IMR-90 (cell line): ENCODE data around the gene RCOR3. TPM values are rescaled to one million over a fixed set of nuclear protein-coding genes. Genes with fewer than 3 reads are reported as not detected.

Experiments used
- ATAC-seq: fragments of 200-7000 bp; cut with Tn5 transposase; 2 replicates; pipeline ENCODE4 v1.9.1; 2020; ENCODE audit warnings: low read depth, mild to moderate bottlenecking, moderate library complexity
- BruUV-seq: library from RNA; stranded (reverse); fragments of 400-500 nt; replicated peaks from 2 replicates; lab custom pipeline; 2021; lab: Mats Ljungman, UMichigan
- CTCF ChIA-PET: fragments of 300-600 bp; formaldehyde crosslinking; extraction: SDS; loops from one replicate; lab custom pipeline; 2021; ENCODE audit warnings: antibody characterized with exemption; lab: Yijun Ruan, JAX
- POLR2A ChIA-PET: fragments of 300-600 bp; sonication (Branson Sonifier 250); formaldehyde crosslinking; loops from one replicate; lab custom pipeline; 2022; ENCODE audit warnings: antibody characterized with exemption; ENCODE audit not compliant: unreplicated experiment; lab: Charles Lee
- DNase-seq: peaks from one replicate; pipeline ENCODE4 v3.0.0; 2013
- H2AFZ ChIP-seq: replicated peaks from 2 replicates; pipeline ENCODE3; 2013; ENCODE audit warnings: low read length, mild to moderate bottlenecking; ENCODE audit not compliant: poor library complexity
- H2AK5ac ChIP-seq: 2 replicates; pipeline ENCODE4 v1.6.1; 2013; ENCODE audit warnings: low read depth, low read length, inconsistent platforms
- H2AK9ac ChIP-seq: replicated peaks from 2 replicates; pipeline ENCODE3; 2013; ENCODE audit warnings: mild to moderate bottlenecking, low read depth, low read length, moderate library complexity; ENCODE audit not compliant: poor library complexity
- H2BK120ac ChIP-seq: 2 replicates; pipeline ENCODE4 v1.6.1; 2013; ENCODE audit warnings: low read depth, low read length, inconsistent platforms
- H2BK15ac ChIP-seq: 3 replicates; pipeline ENCODE4 v1.6.1; 2013; ENCODE audit warnings: low read depth, low read length, inconsistent platforms
- H2BK20ac ChIP-seq: 2 replicates; pipeline ENCODE4 v1.6.1; 2013; ENCODE audit warnings: low read depth, mild to moderate bottlenecking, inconsistent platforms, low read length, moderate library complexity
- H2BK5ac ChIP-seq: 2 replicates; pipeline ENCODE4 v1.6.1; 2013; ENCODE audit warnings: mild to moderate bottlenecking, low read depth, low read length, inconsistent platforms; ENCODE audit not compliant: poor library complexity, severe bottlenecking
- H3K14ac ChIP-seq: replicated peaks from 2 replicates; pipeline ENCODE4 v1.6.1; 2013; ENCODE audit warnings: low read depth, low read length, inconsistent platforms
- H3K18ac ChIP-seq: 2 replicates; pipeline ENCODE4 v1.6.1; 2013; ENCODE audit warnings: low read depth, low read length, control low read depth
- H3K23ac ChIP-seq: 2 replicates; pipeline ENCODE4 v1.6.1; 2013; ENCODE audit warnings: low read depth, low read length, inconsistent platforms
- H3K27ac ChIP-seq: 2 replicates; pipeline ENCODE4 v1.5.1; 2013; ENCODE audit warnings: mild to moderate bottlenecking, control low read depth, low read length; ENCODE audit not compliant: insufficient read depth
- H3K27me3 ChIP-seq: 2 replicates; pipeline ENCODE4 v1.6.1; 2013; ENCODE audit warnings: low read length; ENCODE audit not compliant: control insufficient read depth, insufficient read depth
- H3K36me3 ChIP-seq: 2 replicates; pipeline ENCODE4 v1.6.1; 2013; ENCODE audit warnings: low read length, mixed read lengths; ENCODE audit not compliant: control insufficient read depth, insufficient read depth
- H3K4ac ChIP-seq: 2 replicates; pipeline ENCODE4 v1.6.1; 2013; ENCODE audit warnings: low read depth, low read length, inconsistent platforms
- H3K4me1 ChIP-seq: 2 replicates; pipeline ENCODE4 v1.6.1; 2013; ENCODE audit warnings: low read length, mixed read lengths; ENCODE audit not compliant: control insufficient read depth, insufficient read depth
- H3K4me2 ChIP-seq: 2 replicates; pipeline ENCODE4 v1.6.1; 2013; ENCODE audit warnings: low read depth, mild to moderate bottlenecking, control low read depth, low read length, moderate library complexity
- H3K4me3 ChIP-seq: 2 replicates; pipeline ENCODE4 v1.5.1; 2013; ENCODE audit warnings: low read depth, mild to moderate bottlenecking, control low read depth, low read length, moderate library complexity; ENCODE audit not compliant: insufficient read depth
- H3K56ac ChIP-seq: 2 replicates; pipeline ENCODE4 v1.6.1; 2013; ENCODE audit warnings: low read length, inconsistent platforms; ENCODE audit not compliant: insufficient read depth; ENCODE audit errors: extremely low read depth
- H3K79me1 ChIP-seq, 2 experiments: 2 replicates each; pipeline ENCODE4 v1.6.1; 2013; ENCODE audit warnings: low read length in 2 of 2, inconsistent platforms in 1 of 2, low read depth in 1 of 2
- H3K9ac ChIP-seq: 2 replicates; pipeline ENCODE4 v1.6.1; 2013; ENCODE audit warnings: low read depth, low read length, control low read depth
- H3K9me1 ChIP-seq: 2 replicates; pipeline ENCODE4 v1.6.1; 2013; ENCODE audit warnings: low read length, inconsistent platforms; ENCODE audit not compliant: insufficient read depth
- H3K9me3 ChIP-seq: 2 replicates; pipeline ENCODE4 v1.6.1; 2013; ENCODE audit warnings: low read length; ENCODE audit not compliant: control insufficient read depth, insufficient read depth
- H4K20me1 ChIP-seq: 2 replicates; pipeline ENCODE4 v1.6.1; 2013; ENCODE audit warnings: low read length, inconsistent platforms; ENCODE audit not compliant: insufficient read depth
- H4K5ac ChIP-seq: 2 replicates; pipeline ENCODE4 v1.6.1; 2013; ENCODE audit warnings: mild to moderate bottlenecking, low read depth, low read length, control low read depth
- H4K8ac ChIP-seq, 2 experiments: 2 replicates each; pipeline ENCODE4 v1.6.1; 2013; ENCODE audit warnings: low read depth in 2 of 2, low read length in 2 of 2, control low read depth in 1 of 2, inconsistent platforms in 1 of 2
- H4K91ac ChIP-seq: 2 replicates; pipeline ENCODE4 v1.6.1; 2013; ENCODE audit warnings: low read depth, low read length, inconsistent platforms; ENCODE audit not compliant: insufficient read depth
- MAFK ChIP-seq: IDR thresholded peaks from 2 replicates; pipeline ENCODE4 v1.6.1; 2012; ENCODE audit warnings: low read depth, low read length, improper control_type of control experiment
- MAZ ChIP-seq: IDR thresholded peaks from 2 replicates; pipeline ENCODE4 v1.6.1; 2012; ENCODE audit warnings: low read depth, mild to moderate bottlenecking, low read length, improper control_type of control experiment, moderate library complexity, borderline replicate concordance
- NFE2L2 ChIP-seq: fragments of 150-350 bp; IDR thresholded peaks from 2 replicates; pipeline ENCODE4 v1.6.1; 2016; ENCODE audit warnings: low read depth, mild to moderate bottlenecking, low read length
- RAD21 ChIP-seq: IDR thresholded peaks from 2 replicates; pipeline ENCODE4 v1.6.1; 2012; ENCODE audit warnings: low read length, improper control_type of control experiment
- SMC3 ChIP-seq: fragments of 150-350 bp; IDR thresholded peaks from 2 replicates; pipeline ENCODE4 v1.6.1; 2016; ENCODE audit warnings: low read depth, mild to moderate bottlenecking, antibody characterized with exemption, low read length, moderate library complexity
- WGBS, 2 experiments: methylation state at CpG; one replicate each; pipeline versions ENCODE4 v1.1.5 to v1.1.7; 2013; ENCODE audit warnings: missing lambda C conversion rate in 2 of 2; ENCODE audit not compliant: insufficient read length in 1 of 2; ENCODE audit errors: extremely low coverage in 2 of 2; 5-methylcytosine and 5-hydroxymethylcytosine counted together
- dilution Hi-C: fragments of 300-500 bp; cut with HindIII; formaldehyde crosslinking; loops from one replicate; pipeline ENCODE4 v1.14.3; 2018; ENCODE audit warnings: low sequenced_read_pairs; ENCODE audit not compliant: unreplicated experiment
- in situ Hi-C: fragments of 300-500 bp; cut with MboI; formaldehyde crosslinking; loops from 3 replicates; pipeline ENCODE4 v1.14.3; 2019; ENCODE audit warnings: low sequenced_read_pairs, inconsistent platforms, mixed read lengths
- intact Hi-C: fragments of 100-400 bp; cut with micrococcal nuclease; formaldehyde crosslinking; loops from 2 replicates; pipeline ENCODE4 v1.10.0; 2022
- polyA plus RNA-seq, 3 experiments: library from polyadenylated mRNA; depleted of rRNA; stranded (reverse); fragments of >200 nt; gene quantifications; 2 replicates each; pipeline ENCODE4 v1.2.3, GENCODE V29; 2012; ENCODE audit warnings: low replicate concordance in 1 of 3
- total RNA-seq: library from RNA; depleted of rRNA; stranded (reverse); fragments of >200 nt; gene quantifications from 2 replicates; pipeline ENCODE4 v1.2.3, GENCODE V29; 2012
- TF ChIP-seq, protein P1 (sequence below): conservative IDR thresholded peaks from 2 replicates; pipeline ENCODE4 v1.5.1; 2012; ENCODE audit warnings: mild to moderate bottlenecking, low read depth, low read length, improper control_type of control experiment

The RCOR3 gene
- total and polyA plus RNA-seq, 2 of the 4 experiments (the other 2 are of a cell fraction), result 8.1 to 16.4 TPM

GRCh38 chr1:211341999-211342398 is 82.8 kb downstream of the RCOR3 start (continued):
- TF ChIP-seq MAFK, result no peak
- no peak for TF ChIP-seq SMC3

DNA sequence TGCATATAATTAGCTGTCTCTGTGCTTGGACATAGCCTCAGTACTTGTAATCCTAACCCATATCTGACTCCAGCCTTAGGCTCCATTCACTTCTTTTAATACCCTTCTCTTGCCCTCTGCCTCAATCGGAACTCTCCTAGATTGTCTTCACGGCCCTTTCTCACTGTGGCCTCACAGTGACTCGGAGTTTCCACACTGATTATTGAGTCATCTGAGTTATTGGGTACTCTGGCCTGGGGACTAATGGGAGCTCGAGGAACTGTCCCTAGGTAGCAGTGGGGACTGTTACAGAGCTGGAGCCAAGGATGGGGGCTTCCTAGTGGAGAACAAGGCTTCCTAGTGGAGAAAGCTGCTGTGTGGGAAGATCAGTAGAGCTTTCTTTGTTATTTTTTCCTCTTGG is 84.4 kb downstream of the RCOR3 start:
- Histone ChIP-seq H3K4me1 (peaks cover 5% of the 10 kb centered on the region; the same call in 1 of the 2 replicates), H3K18ac (no peak overlapping the region), H2BK5ac (no peak overlapping the region), H3K27me3 (no peaks in the 10 kb centered on the region), H3K9me3 (no peaks in the 10 kb centered on the region), H3K23ac (no peak overlapping the region), H3K4ac (no peak overlapping the region), H2BK20ac (no peak overlapping the region), H3K27ac (no peak overlapping the region), H3K79me1 (peaks cover 30 to 59% of the 10 kb centered on the region in 2 experiments), H3K9ac (no peak overlapping the region), H2AK9ac (no peak overlapping the region), H3K9me1 (peaks cover 11% of the 10 kb centered on the region; the same call in 1 of the 2 replicates), H3K14ac (no peak overlapping the region), H2BK15ac (no peak overlapping the region), H4K20me1 (peaks cover 63% of the 10 kb centered on the region), H4K5ac (no peak overlapping the region), H3K4me2 (no peak overlapping the region), H4K8ac (no peak overlapping the region), H4K91ac (no peak overlapping the region), H3K4me3 (no peak overlapping the region), H3K36me3 (no peaks in the 10 kb centered on the region), H2AFZ (no peak overlapping the region), H2AK5ac (no peak overlapping the region), H3K56ac (no peak overlapping the region), H2BK120ac (no peak overlapping the region)
- no peak for TF ChIP-seq MAZ
- TF ChIP-seq NFE2L2, result peak; percentile 30; the same call in 1 of the 2 replicates
- TF ChIP-seq SMC3, result no peak
- no peak for TF ChIP-seq RAD21
- TF ChIP-seq, protein P1, sequence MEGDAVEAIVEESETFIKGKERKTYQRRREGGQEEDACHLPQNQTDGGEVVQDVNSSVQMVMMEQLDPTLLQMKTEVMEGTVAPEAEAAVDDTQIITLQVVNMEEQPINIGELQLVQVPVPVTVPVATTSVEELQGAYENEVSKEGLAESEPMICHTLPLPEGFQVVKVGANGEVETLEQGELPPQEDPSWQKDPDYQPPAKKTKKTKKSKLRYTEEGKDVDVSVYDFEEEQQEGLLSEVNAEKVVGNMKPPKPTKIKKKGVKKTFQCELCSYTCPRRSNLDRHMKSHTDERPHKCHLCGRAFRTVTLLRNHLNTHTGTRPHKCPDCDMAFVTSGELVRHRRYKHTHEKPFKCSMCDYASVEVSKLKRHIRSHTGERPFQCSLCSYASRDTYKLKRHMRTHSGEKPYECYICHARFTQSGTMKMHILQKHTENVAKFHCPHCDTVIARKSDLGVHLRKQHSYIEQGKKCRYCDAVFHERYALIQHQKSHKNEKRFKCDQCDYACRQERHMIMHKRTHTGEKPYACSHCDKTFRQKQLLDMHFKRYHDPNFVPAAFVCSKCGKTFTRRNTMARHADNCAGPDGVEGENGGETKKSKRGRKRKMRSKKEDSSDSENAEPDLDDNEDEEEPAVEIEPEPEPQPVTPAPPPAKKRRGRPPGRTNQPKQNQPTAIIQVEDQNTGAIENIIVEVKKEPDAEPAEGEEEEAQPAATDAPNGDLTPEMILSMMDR, result no peak
- peak; percentile 31 for DNase-seq
- in situ Hi-C loops, result no loop called here
- intact Hi-C loops, result no loop called here
- ATAC-seq, result no peak
- dilution Hi-C loops, result no loop called here
- WGBS, 2 experiments, result no CpG with 5 or more reads among the region's 4 CpGs
- no TSS peak for BruUV-seq
- POLR2A ChIA-PET, result no interaction called here
- CTCF ChIA-PET, result interaction anchor here (0.5 kb wide), 1 partner anchor 959 kb away, joined by 3 read pairs; no protein-coding TSS in a partner anchor
